Raji (cell line): Measurements from ENCODE around the gene C16orf74.

Experiments used
- POLR2A ChIP-seq: IDR thresholded peaks from 2 replicates; pipeline ENCODE4 v1.6.1; 2011; ENCODE audit warnings: low read depth, low read length, control low read depth; ENCODE audit not compliant: insufficient read depth

Gene C16orf74

GRCh38 chr16:85735225-85735635, 15.7 kb downstream of the C16orf74 start:
- TF ChIP-seq POLR2A, result no peak

- no peak for TF ChIP-seq POLR2A
Observed at GRCh38 chr16:85734311-85735017, 16.4 kb downstream of the C16orf74 start.

GRCh38 chr16:85733839-85734170, 17.1 kb downstream of the C16orf74 start:
- no peak for TF ChIP-seq POLR2A

- no peak for TF ChIP-seq POLR2A
Observed at GRCh38 chr16:85733155-85733838, 17.6 kb downstream of the C16orf74 start.

GRCh38 chr16:85731179-85731578, 19.7 kb downstream of the C16orf74 start:
- TF ChIP-seq POLR2A, result no peak

GRCh38 chr16:85730186-85730465, 20.8 kb downstream of the C16orf74 start:
- no peak for TF ChIP-seq POLR2A

GRCh38 chr16:85729452-85730185, 21.3 kb downstream of the C16orf74 start:
- TF ChIP-seq POLR2A, result no peak

- no peak for TF ChIP-seq POLR2A
Observed at GRCh38 chr16:85728879-85729278, 22.0 kb downstream of the C16orf74 start.

GRCh38 chr16:85724936-85725335, 26.0 kb downstream of the C16orf74 start:
- TF ChIP-seq POLR2A, result no peak

GRCh38 chr16:85724126-85724879, 26.6 kb downstream of the C16orf74 start:
- TF ChIP-seq POLR2A, result no peak

- no peak for TF ChIP-seq POLR2A
Observed at GRCh38 chr16:85722128-85722893, 28.6 kb downstream of the C16orf74 start.

- no peak for TF ChIP-seq POLR2A
Observed at GRCh38 chr16:85720302-85720637, 30.6 kb downstream of the C16orf74 start.

- no peak for TF ChIP-seq POLR2A
Observed at GRCh38 chr16:85719605-85720301, 31.1 kb downstream of the C16orf74 start.

GRCh38 chr16:85718682-85719081, 32.2 kb downstream of the C16orf74 start:
- no peak for TF ChIP-seq POLR2A
